ENCODE data around the gene TACSTD2. TPM values are rescaled to one million over a fixed set of nuclear protein-coding genes. Genes with fewer than 3 reads are reported as not detected.

The TACSTD2 gene
- total RNA-seq, 2 donors from 2014 or later = 0.46 to 0.51 TPM

GRCh38 chr1:58573705-58574591 is 3.1 kb downstream of the TACSTD2 start:
- 67 to 81% methylated on average over 3 to 4 of the region's 4 CpGs for WGBS, 2 experiments (ENCODE audit: insufficient coverage in 1 of 2, insufficient read length in 1 of 2)
- Mint-ChIP-seq H3K27ac (no peak overlapping the region), H3K36me3 (ENCODE audit: low read depth) (no peaks in the 10 kb centered on the region), H3K4me1 (peaks cover 36% of the 10 kb centered on the region), H3K4me3 (no peak overlapping the region), H3K27me3 (ENCODE audit: insufficient read depth) (peaks cover 40% of the 10 kb centered on the region), H3K9me3 (peaks cover 5% of the 10 kb centered on the region)
- no peak overlapping the region for H3K4me3 ChIP-seq (ENCODE audit: low read length)
- peaks cover 46% of the 10 kb centered on the region for H3K27me3 ChIP-seq (ENCODE audit: control insufficient read depth, insufficient read depth, low read length, poor library complexity, severe bottlenecking)
- H3K4me1 ChIP-seq (ENCODE audit: control insufficient read depth, insufficient read depth, low read length) = peaks cover 22% of the 10 kb centered on the region
- no peak for TF ChIP-seq CTCF (conservative IDR thresholded peaks at IDR 0.05)
- H3K9ac ChIP-seq (ENCODE audit: extremely low read depth, low read length, poor library complexity, severe bottlenecking) = no peak overlapping the region
- H3K36me3 ChIP-seq (ENCODE audit: control insufficient read depth, insufficient read depth, low read length) = no peaks in the 10 kb centered on the region
- H3K27ac ChIP-seq (ENCODE audit: low read depth, low read length) = no peak overlapping the region
- no peak for DNase-seq
- H3K9me3 ChIP-seq (ENCODE audit: control insufficient read depth, low read length) = no peaks in the 10 kb centered on the region

GRCh38 chr1:58573138-58573537 is 3.9 kb downstream of the TACSTD2 start:
- no peak for TF ChIP-seq CTCF (conservative IDR thresholded peaks at IDR 0.05)
- Mint-ChIP-seq H3K36me3 (ENCODE audit: low read depth) (no peaks in the 10 kb centered on the region), H3K27ac (peak overlapping the region; percentile 35), H3K27me3 (ENCODE audit: insufficient read depth) (peaks cover 33% of the 10 kb centered on the region), H3K9me3 (peaks cover 5% of the 10 kb centered on the region), H3K4me1 (peaks cover 43% of the 10 kb centered on the region), H3K4me3 (no peak overlapping the region)
- 100% methylated on average over 1 of the region's 2 CpGs; no CpG with 5 or more reads in 1 of the 2 experiments for WGBS, 2 experiments (ENCODE audit: insufficient coverage in 1 of 2, insufficient read length in 1 of 2)
- H3K36me3 ChIP-seq (ENCODE audit: control insufficient read depth, insufficient read depth, low read length) = no peaks in the 10 kb centered on the region
- no peak overlapping the region for H3K9ac ChIP-seq (ENCODE audit: extremely low read depth, low read length, poor library complexity, severe bottlenecking)
- H3K4me1 ChIP-seq (ENCODE audit: control insufficient read depth, insufficient read depth, low read length) = peaks cover 27% of the 10 kb centered on the region
- no peaks in the 10 kb centered on the region for H3K9me3 ChIP-seq (ENCODE audit: control insufficient read depth, low read length)
- H3K4me3 ChIP-seq (ENCODE audit: low read length) = no peak overlapping the region
- no peak for DNase-seq
- no peak overlapping the region for H3K27ac ChIP-seq (ENCODE audit: low read depth, low read length)
- peaks cover 41% of the 10 kb centered on the region for H3K27me3 ChIP-seq (ENCODE audit: control insufficient read depth, insufficient read depth, low read length, poor library complexity, severe bottlenecking)

- Mint-ChIP-seq H3K4me1 (peaks cover 44% of the 10 kb centered on the region), H3K27me3 (ENCODE audit: insufficient read depth) (peaks cover 29% of the 10 kb centered on the region), H3K36me3 (ENCODE audit: low read depth) (no peaks in the 10 kb centered on the region), H3K9me3 (peaks cover 5% of the 10 kb centered on the region), H3K4me3 (no peak overlapping the region), H3K27ac (peak overlapping the region; percentile 35)
- Histone ChIP-seq H3K36me3 (ENCODE audit: control insufficient read depth, insufficient read depth, low read length) (no peaks in the 10 kb centered on the region), H3K27me3 (ENCODE audit: control insufficient read depth, insufficient read depth, low read length, poor library complexity, severe bottlenecking) (peaks cover 37% of the 10 kb centered on the region), H3K9ac (ENCODE audit: extremely low read depth, low read length, poor library complexity, severe bottlenecking) (no peak overlapping the region), H3K9me3 (ENCODE audit: control insufficient read depth, low read length) (no peaks in the 10 kb centered on the region), H3K27ac (ENCODE audit: low read depth, low read length) (no peak overlapping the region), H3K4me3 (ENCODE audit: low read length) (no peak overlapping the region), H3K4me1 (ENCODE audit: control insufficient read depth, insufficient read depth, low read length) (peaks cover 27% of the 10 kb centered on the region)
- 25 to 49% methylated on average over 1 to 2 of the region's 2 CpGs for WGBS, 2 experiments (ENCODE audit: insufficient coverage in 1 of 2, insufficient read length in 1 of 2)
- TF ChIP-seq CTCF (conservative IDR thresholded peaks at IDR 0.05) = no peak
- peak; percentile 74 for DNase-seq
Measured at GRCh38 chr1:58572690-58573089, 4.4 kb downstream of the TACSTD2 start.

All from endodermal cell (in vitro differentiated cells).